ENCODE data around the gene ASZ1. TPM values are rescaled to one million over a fixed set of nuclear protein-coding genes. Genes with fewer than 3 reads are reported as not detected.

Gene ASZ1
- polyA plus RNA-seq, 1 donor = not detected

GRCh38 chr7:117401293-117402002, 25.8 kb downstream of the ASZ1 start:
- no peak for DNase-seq

GRCh38 chr7:117399820-117400422, 27.4 kb downstream of the ASZ1 start:
- DNase-seq = no peak

- no peak for DNase-seq
Measured at GRCh38 chr7:117395743-117396142, 31.6 kb downstream of the ASZ1 start.

GRCh38 chr7:117393781-117394180, 33.5 kb downstream of the ASZ1 start:
- no peak for DNase-seq

- no peak for DNase-seq
Measured at GRCh38 chr7:117389871-117390270, 37.4 kb downstream of the ASZ1 start.

- no peak for DNase-seq
Measured at GRCh38 chr7:117386110-117386706, 41.1 kb downstream of the ASZ1 start.

GRCh38 chr7:117385363-117386109, 41.8 kb downstream of the ASZ1 start:
- DNase-seq = no peak

GRCh38 chr7:117384688-117385362, 42.5 kb downstream of the ASZ1 start:
- no peak for DNase-seq

- DNase-seq = no peak
Measured at GRCh38 chr7:117383483-117384189, 43.7 kb downstream of the ASZ1 start.

GRCh38 chr7:117383046-117383445, 44.2 kb downstream of the ASZ1 start:
- DNase-seq = no peak

GRCh38 chr7:117381362-117381761, 45.9 kb downstream of the ASZ1 start:
- no peak for DNase-seq

GRCh38 chr7:117375380-117375779, 51.9 kb downstream of the ASZ1 start:
- DNase-seq = no peak

GRCh38 chr7:117372073-117372472, 55.2 kb downstream of the ASZ1 start:
- DNase-seq = no peak

GRCh38 chr7:117364339-117365080, 62.8 kb downstream of the ASZ1 start:
- DNase-seq = no peak

- no peak for DNase-seq
Measured at GRCh38 chr7:117362294-117362888, 64.9 kb downstream of the ASZ1 start.

- DNase-seq = no peak
Measured at GRCh38 chr7:117350027-117350426, 77.3 kb downstream of the ASZ1 start.

GRCh38 chr7:117349570-117349969, 77.7 kb downstream of the ASZ1 start:
- DNase-seq = no peak

- DNase-seq = no peak
Measured at GRCh38 chr7:117347962-117348672, 79.2 kb downstream of the ASZ1 start.

- no peak for DNase-seq
Measured at GRCh38 chr7:117347480-117347879, 79.8 kb downstream of the ASZ1 start.

- DNase-seq = no peak
Measured at GRCh38 chr7:117346161-117346560, 81.1 kb downstream of the ASZ1 start.
